ENCODE results near the gene HOXB9. TPM values are rescaled to one million over a fixed set of nuclear protein-coding genes. Genes with fewer than 3 reads are reported as not detected.
A peak's percentile ranks its signal among the peaks of the same experiment; 100 is the strongest.

The HOXB9 gene
- total RNA-seq, 2 experiments from 2014 or later: not detected

GRCh38 chr17:48647103-48647962 is 21.2 kb upstream of the HOXB9 start:
- H3K4me1 ChIP-seq (ENCODE audit: insufficient read depth, low read length, poor library complexity, severe bottlenecking): no peaks in the 10 kb centered on the region
- H3K36me3 ChIP-seq (ENCODE audit: insufficient read depth, low read length): no peaks in the 10 kb centered on the region
- no peak overlapping the region for H3K27ac ChIP-seq (ENCODE audit: low read depth, low read length, poor library complexity, severe bottlenecking)
- no TSS peak for BruUV-seq (replicated peaks)
- ChIA-PET CTCF (ENCODE audit: unreplicated experiment) (no interaction called here), POLR2A (no interaction called here)
- DNase-seq (ENCODE audit: low spot score): no peak
- no peaks in the 10 kb centered on the region for H3K9me3 ChIP-seq (ENCODE audit: low read length)
- H4K20me1 ChIP-seq (ENCODE audit: insufficient read depth, low read length): no peaks in the 10 kb centered on the region
- H3K4me2 ChIP-seq (ENCODE audit: low read length): peak overlapping the region; percentile 51
- H3K4me3 ChIP-seq (ENCODE audit: low read depth, low read length, poor library complexity, severe bottlenecking): peak overlapping the region; percentile 43
- intact Hi-C loops (cut with micrococcal nuclease; ENCODE audit: unreplicated experiment): no loop called here
- peak overlapping the region; percentile 46; the same call in 1 of the 2 replicates for H2AFZ ChIP-seq (ENCODE audit: low read length)
- no peaks in the 10 kb centered on the region for H3K79me2 ChIP-seq (ENCODE audit: insufficient read depth, low read depth, low read length)
- no peak for TF ChIP-seq CTCF (conservative IDR thresholded peaks at IDR 0.05; ENCODE audit: low read length)
- no peak for TF ChIP-seq EZH2phosphoT487 (IDR thresholded peaks at IDR 0.05; ENCODE audit: borderline replicate concordance, low read depth, low read length)
- no peaks in the 10 kb centered on the region for H3K9me2 ChIP-seq (ENCODE audit: insufficient read depth, low read length)

DNA sequence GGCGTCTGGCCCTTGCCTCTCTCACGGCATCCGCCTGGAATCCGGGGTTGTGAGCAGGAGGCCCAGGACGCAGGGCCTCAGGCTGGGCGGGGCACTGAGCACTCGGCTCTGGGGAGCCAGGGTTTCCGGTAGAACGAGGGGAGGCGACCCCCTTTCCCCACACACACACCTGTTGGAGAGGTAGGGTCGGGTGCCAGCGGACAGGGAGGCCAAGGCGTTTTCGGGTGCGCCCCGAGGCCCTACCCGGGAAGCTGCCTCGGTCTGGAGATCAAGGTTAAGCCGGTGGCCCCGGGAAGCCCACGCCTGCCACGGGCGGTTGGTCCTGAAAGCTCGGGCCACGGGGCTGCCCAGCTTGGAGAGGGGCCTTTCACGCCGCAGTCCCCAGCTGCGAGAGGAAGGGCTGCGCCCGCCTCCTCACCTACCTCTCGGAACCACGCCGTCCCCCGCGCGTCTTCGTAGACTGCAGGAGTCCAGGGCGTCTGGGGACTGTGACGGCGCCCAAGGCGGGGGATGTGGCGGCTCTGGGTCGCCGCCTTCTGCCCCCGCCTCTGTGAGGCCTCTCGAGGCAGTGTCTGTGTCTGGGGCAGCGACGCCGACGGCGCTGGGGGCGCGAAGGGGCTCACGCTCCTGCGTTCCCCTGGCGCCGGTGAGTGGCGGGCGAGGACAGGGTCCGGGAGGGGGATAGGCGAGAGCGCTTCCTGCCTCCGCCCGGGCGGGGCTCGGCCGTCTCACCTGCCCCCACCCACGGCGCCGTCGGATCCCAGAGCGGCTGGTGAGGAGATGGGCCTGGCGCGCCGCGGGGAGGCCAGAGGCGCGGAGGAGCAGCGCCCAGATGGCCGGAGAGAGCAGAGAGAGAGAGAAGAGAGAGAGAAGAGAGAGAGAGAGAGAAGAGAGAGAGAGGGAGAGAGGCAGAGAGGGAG is 20.3 kb upstream of the HOXB9 start:
- no TSS peak for BruUV-seq (replicated peaks)
- intact Hi-C loops (cut with micrococcal nuclease; ENCODE audit: unreplicated experiment): no loop called here
- Histone ChIP-seq H3K4me2 (ENCODE audit: low read length) (no peak overlapping the region), H3K27ac (ENCODE audit: low read depth, low read length, poor library complexity, severe bottlenecking) (no peak overlapping the region), H3K36me3 (ENCODE audit: insufficient read depth, low read length) (no peaks in the 10 kb centered on the region), H3K4me3 (ENCODE audit: low read depth, low read length, poor library complexity, severe bottlenecking) (no peak overlapping the region), H4K20me1 (ENCODE audit: insufficient read depth, low read length) (no peaks in the 10 kb centered on the region), H3K4me1 (ENCODE audit: insufficient read depth, low read length, poor library complexity, severe bottlenecking) (no peaks in the 10 kb centered on the region), H3K9me3 (ENCODE audit: low read length) (no peaks in the 10 kb centered on the region), H3K9me2 (ENCODE audit: insufficient read depth, low read length) (no peaks in the 10 kb centered on the region), H3K79me2 (ENCODE audit: insufficient read depth, low read depth, low read length) (no peaks in the 10 kb centered on the region), H2AFZ (ENCODE audit: low read length) (no peak overlapping the region)
- ChIA-PET CTCF (ENCODE audit: unreplicated experiment) (no interaction called here), POLR2A (no interaction called here)
- TF ChIP-seq EZH2phosphoT487 (IDR thresholded peaks at IDR 0.05; ENCODE audit: borderline replicate concordance, low read depth, low read length) (no peak), CTCF (conservative IDR thresholded peaks at IDR 0.05; ENCODE audit: low read length) (no peak)
- DNase-seq (ENCODE audit: low spot score): no peak
